Stomach smooth muscle (tissue), 2 donors: ENCODE data around the gene FARS2.

ENCODE experiments used
- H3K27ac ChIP-seq: one replicate; pipeline ENCODE4 v1.7.0; 2013; ENCODE audit warnings: mild to moderate bottlenecking, low read length, inconsistent platforms
- H3K27me3 ChIP-seq, 2 donors: one replicate each; pipeline ENCODE4 v1.7.0; 2013; ENCODE audit warnings: low read length in 2 of 2; ENCODE audit not compliant: insufficient read depth in 2 of 2, control insufficient read depth in 1 of 2
- H3K36me3 ChIP-seq, 2 donors: one replicate each; pipeline ENCODE4 v1.7.0; 2013; ENCODE audit warnings: low read length in 2 of 2; ENCODE audit not compliant: control insufficient read depth in 2 of 2, insufficient read depth in 2 of 2
- H3K4me1 ChIP-seq: one replicate; pipeline ENCODE4 v1.7.0; 2013; ENCODE audit warnings: low read length; ENCODE audit not compliant: control insufficient read depth, insufficient read depth
- H3K4me3 ChIP-seq, 2 donors: one replicate each; pipeline ENCODE4 v1.7.0; 2013; ENCODE audit warnings: low read length in 2 of 2
- H3K9ac ChIP-seq, 2 donors: one replicate each; pipeline ENCODE4 v1.7.0; 2013; ENCODE audit warnings: low read length in 2 of 2, mild to moderate bottlenecking in 1 of 2
- H3K9me3 ChIP-seq, 2 donors: one replicate each; pipeline ENCODE4 v1.7.0; 2013; ENCODE audit warnings: low read length in 2 of 2; ENCODE audit not compliant: control insufficient read depth in 2 of 2
- donor health status: healthy.
- donor health status: Pancreatic carcinoma.

Gene FARS2

GRCh38 chr6:5300206-5300764 is 39.0 kb downstream of the FARS2 start:
- no peak overlapping the region for H3K27ac ChIP-seq
- no peaks in the 10 kb centered on the region for H3K9me3 ChIP-seq
- H3K4me1 ChIP-seq, result peaks cover 5% of the 10 kb centered on the region
- H3K4me3 ChIP-seq, result no peak overlapping the region
- H3K9ac ChIP-seq, result no peak overlapping the region
- H3K36me3 ChIP-seq, result no peaks in the 10 kb centered on the region
- H3K27me3 ChIP-seq, result no peaks in the 10 kb centered on the region

GRCh38 chr6:5302220-5302946 is 41.1 kb downstream of the FARS2 start:
- Histone ChIP-seq H3K9me3 (no peaks in the 10 kb centered on the region), H3K27ac (no peak overlapping the region)

GRCh38 chr6:5302995-5303622 is 41.8 kb downstream of the FARS2 start:
- Histone ChIP-seq H3K4me1 (peaks cover 5% of the 10 kb centered on the region), H3K9ac (no peak overlapping the region), H3K4me3 (no peak overlapping the region), H3K27ac (no peak overlapping the region), H3K9me3 (no peaks in the 10 kb centered on the region), H3K36me3 (no peaks in the 10 kb centered on the region), H3K27me3 (no peaks in the 10 kb centered on the region)

More at GRCh38 chr6:5302220-5302946, 41.1 kb downstream of the FARS2 start:
- H3K4me3 ChIP-seq, result no peak overlapping the region
- H3K36me3 ChIP-seq, result no peaks in the 10 kb centered on the region
- H3K4me1 ChIP-seq, result peaks cover 5% of the 10 kb centered on the region
- no peaks in the 10 kb centered on the region for H3K27me3 ChIP-seq
- H3K9ac ChIP-seq, result no peak overlapping the region

- no peaks in the 10 kb centered on the region for H3K9me3 ChIP-seq
- H3K27ac ChIP-seq, result no peak overlapping the region
- peaks cover 5% of the 10 kb centered on the region for H3K4me1 ChIP-seq
- no peak overlapping the region for H3K4me3 ChIP-seq
- H3K27me3 ChIP-seq, result no peaks in the 10 kb centered on the region
- H3K9ac ChIP-seq, result no peak overlapping the region
- H3K36me3 ChIP-seq, result peaks cover 0 to 2% of the 10 kb centered on the region in 2 donors
Observed at GRCh38 chr6:5303682-5304081, 42.4 kb downstream of the FARS2 start.

- H3K4me3 ChIP-seq, result no peak overlapping the region
- H3K27me3 ChIP-seq, result no peaks in the 10 kb centered on the region
- no peaks in the 10 kb centered on the region for H3K9me3 ChIP-seq
- H3K27ac ChIP-seq, result no peak overlapping the region
- H3K4me1 ChIP-seq, result peaks cover 5% of the 10 kb centered on the region
- no peak overlapping the region for H3K9ac ChIP-seq
- H3K36me3 ChIP-seq, result peaks cover 0 to 2% of the 10 kb centered on the region in 2 donors
Observed at GRCh38 chr6:5305968-5306626, 44.8 kb downstream of the FARS2 start.

GRCh38 chr6:5307058-5307457 is 45.7 kb downstream of the FARS2 start:
- Histone ChIP-seq H3K4me1 (peaks cover 5% of the 10 kb centered on the region), H3K36me3 (peaks cover 0 to 2% of the 10 kb centered on the region in 2 donors), H3K4me3 (no peak overlapping the region), H3K9ac (no peak overlapping the region), H3K27ac (no peak overlapping the region), H3K27me3 (no peaks in the 10 kb centered on the region), H3K9me3 (no peaks in the 10 kb centered on the region)

GRCh38 chr6:5308066-5308465 is 46.8 kb downstream of the FARS2 start:
- Histone ChIP-seq H3K4me3 (no peak overlapping the region), H3K9ac (no peak overlapping the region), H3K4me1 (peaks cover 3% of the 10 kb centered on the region), H3K36me3 (peaks cover 0 to 2% of the 10 kb centered on the region in 2 donors), H3K9me3 (no peaks in the 10 kb centered on the region), H3K27me3 (no peaks in the 10 kb centered on the region), H3K27ac (no peak overlapping the region)

- Histone ChIP-seq H3K9me3 (no peaks in the 10 kb centered on the region), H3K4me1 (peaks cover 7% of the 10 kb centered on the region), H3K4me3 (no peak overlapping the region), H3K36me3 (no peaks in the 10 kb centered on the region), H3K27me3 (no peaks in the 10 kb centered on the region), H3K27ac (no peak overlapping the region), H3K9ac (no peak overlapping the region)
Observed at GRCh38 chr6:5314191-5314865, 53.0 kb downstream of the FARS2 start.

- Histone ChIP-seq H3K4me3 (peak overlapping the region in 1 of 2 donors; percentile 36), H3K9ac (peak overlapping the region in 1 of 2 donors; percentile 37), H3K36me3 (no peaks in the 10 kb centered on the region), H3K9me3 (no peaks in the 10 kb centered on the region), H3K4me1 (peaks cover 7% of the 10 kb centered on the region), H3K27me3 (no peaks in the 10 kb centered on the region), H3K27ac (no peak overlapping the region)
Observed at GRCh38 chr6:5315881-5316280, 54.6 kb downstream of the FARS2 start.

- Histone ChIP-seq H3K9ac (no peak overlapping the region), H3K9me3 (no peaks in the 10 kb centered on the region), H3K27ac (no peak overlapping the region), H3K27me3 (no peaks in the 10 kb centered on the region), H3K4me3 (no peak overlapping the region), H3K36me3 (no peaks in the 10 kb centered on the region), H3K4me1 (peaks cover 7% of the 10 kb centered on the region)
Observed at GRCh38 chr6:5316951-5317350, 55.6 kb downstream of the FARS2 start.
